K562 (cell line): ENCODE data around the gene MLIP. TPM values are rescaled to one million over a fixed set of nuclear protein-coding genes. Genes with fewer than 3 reads are reported as not detected.

Experiments
- ATAC-seq: fragments of 200-7000 bp; cut with Tn5 transposase; 3 replicates; pipeline ENCODE4 v1.9.1; 2020; ENCODE audit warnings: moderate library complexity
- BruUV-seq: library from RNA; stranded (reverse); fragments of 400-500 nt; replicated peaks from 2 replicates; lab custom pipeline; 2021; lab: Mats Ljungman, UMichigan
- CTCF ChIA-PET: fragments of 300-600 bp; formaldehyde crosslinking; extraction: SDS; loops from one replicate; lab custom pipeline; 2021; ENCODE audit warnings: low intra/inter-chr PET ratio; lab: Yijun Ruan, JAX
- POLR2A ChIA-PET: fragments of 300-600, 350-650 bp; sonication (Branson Sonifier 250); formaldehyde crosslinking; extraction: SDS; loops from one replicate; lab custom pipeline; 2021; ENCODE audit warnings: antibody characterized with exemption, inconsistent platforms; lab: Yijun Ruan, JAX
- DNase-seq, 4 experiments: peaks; one replicate each; pipeline versions ENCODE4 v3.0.0 to v3.0.0-alpha.2; 2011 to 2018; ENCODE audit warnings: low spot score in 3 of 4, mixed read lengths in 3 of 4; ENCODE audit errors: extremely low read depth in 1 of 4
- FAIRE-seq: peaks from 2 replicates; lab custom pipeline; 2011; peaks lifted over from hg19 to GRCh38; lab: Jason Lieb, UNC
- H2AFZ ChIP-seq: 2 replicates; pipeline ENCODE4 v1.6.0; 2011; ENCODE audit warnings: low read depth, low read length, control low read depth, inconsistent platforms
- H3K27ac ChIP-seq: fragments of 200-600 bp; 3 replicates; pipeline ENCODE4 v1.8.0; 2011; ENCODE audit warnings: low read depth, mild to moderate bottlenecking, control low read depth, inconsistent platforms, low read length, moderate library complexity, mixed read lengths; ENCODE audit errors: extremely low read depth
- H3K27me3 ChIP-seq, 2 experiments: fragments of 300-600 bp in 1 of 2; 2 replicates in 1 of 2; 3 replicates in 1 of 2; pipeline versions ENCODE4 v1.6.0 to v1.8.0; 2011; ENCODE audit warnings: inconsistent platforms in 2 of 2, low read length in 2 of 2, mild to moderate bottlenecking in 1 of 2, mixed read lengths in 1 of 2, moderate library complexity in 1 of 2; ENCODE audit not compliant: control insufficient read depth in 2 of 2, insufficient read depth in 2 of 2
- H3K36me3 ChIP-seq: fragments of 300-600 bp; 3 replicates; pipeline ENCODE4 v1.8.0; 2011; ENCODE audit warnings: mild to moderate bottlenecking, low read length, inconsistent platforms; ENCODE audit not compliant: control insufficient read depth, insufficient read depth
- H3K4me1 ChIP-seq, 2 experiments: fragments of 200-600 bp in 1 of 2; replicated peaks in 1 of 2; 2 replicates in 1 of 2; 3 replicates in 1 of 2; pipeline versions ENCODE4 v1.5.1 to v1.8.0; 2011; ENCODE audit warnings: inconsistent platforms in 2 of 2, low read length in 2 of 2, mild to moderate bottlenecking in 1 of 2, mixed read lengths in 1 of 2, moderate library complexity in 1 of 2; ENCODE audit not compliant: control insufficient read depth in 2 of 2, insufficient read depth in 2 of 2
- H3K4me2 ChIP-seq: 2 replicates; pipeline ENCODE4 v1.6.1; 2011; ENCODE audit warnings: low read length, control low read depth, inconsistent platforms, mixed read lengths; ENCODE audit not compliant: insufficient read depth
- H3K4me3 ChIP-seq: fragments of 200-600 bp; sonication (generic), shearing (Covaris generic); 2 replicates; pipeline ENCODE4 v1.5.1; 2016; ENCODE audit warnings: control low read depth, inconsistent platforms
- H3K79me2 ChIP-seq: fragments of 200-600 bp; 3 replicates; pipeline ENCODE4 v1.8.0; 2011; ENCODE audit warnings: low read length, inconsistent platforms; ENCODE audit not compliant: control insufficient read depth, insufficient read depth
- H3K9ac ChIP-seq, 2 experiments: 2 replicates each; pipeline versions ENCODE4 v1.6.0 to v1.6.1; 2011; ENCODE audit warnings: low read depth in 2 of 2, low read length in 2 of 2, control low read depth in 1 of 2, inconsistent platforms in 1 of 2, mild to moderate bottlenecking in 1 of 2, mixed read lengths in 1 of 2; ENCODE audit not compliant: insufficient read depth in 1 of 2
- H3K9me1 ChIP-seq: one replicate; pipeline ENCODE4 v1.6.0; 2011; ENCODE audit warnings: inconsistent platforms, mild to moderate bottlenecking, low read length, moderate library complexity; ENCODE audit not compliant: control insufficient read depth, insufficient read depth
- H3K9me3 ChIP-seq: replicated peaks from 2 replicates; pipeline ENCODE4 v1.5.1; 2011; ENCODE audit warnings: low read depth, low read length, inconsistent platforms; ENCODE audit not compliant: control insufficient read depth, insufficient read depth
- H4K20me1 ChIP-seq: replicated peaks from 2 replicates; pipeline ENCODE4 v1.6.1; 2011; ENCODE audit warnings: low read length, inconsistent platforms, mixed read lengths; ENCODE audit not compliant: control insufficient read depth, insufficient read depth
- ARID4B ChIP-seq: sonication (generic); formaldehyde crosslinking; IDR thresholded peaks from 2 replicates; pipeline ENCODE4 v1.8.0; 2022; ENCODE audit warnings: mild to moderate bottlenecking, missing genetic modification reagents
- CHCHD3 ChIP-seq: fragments of 250-450 bp; sonication (Bioruptor Pico); IDR thresholded peaks from 2 replicates; pipeline ENCODE4 v2.1.2; 2022; ENCODE audit warnings: mild to moderate bottlenecking
- DNMT1 ChIP-seq: fragments of 450-650 bp; IDR thresholded peaks from 2 replicates; pipeline ENCODE4 v1.6.1; 2016; ENCODE audit warnings: antibody characterized with exemption, mild to moderate bottlenecking
- ELK3 ChIP-seq: fragments of 450-650 bp; formaldehyde crosslinking; IDR thresholded peaks from 2 replicates; pipeline ENCODE4 v1.4.0; 2020; ENCODE audit warnings: mild to moderate bottlenecking
- JUND ChIP-seq, 2 experiments: IDR thresholded peaks; 2 replicates in 1 of 2; 3 replicates in 1 of 2; pipeline ENCODE4 v1.6.1; 2011; ENCODE audit warnings: borderline replicate concordance in 2 of 2, low read depth in 2 of 2, low read length in 2 of 2, improper control_type of control experiment in 1 of 2, missing biosample characterization in 1 of 2, missing genetic modification characterization in 1 of 2, missing genetic modification reagents in 1 of 2
- MCM2 ChIP-seq: fragments of 450-650 bp; IDR thresholded peaks from 2 replicates; pipeline ENCODE4 v1.6.1; 2017; ENCODE audit warnings: low read depth, mild to moderate bottlenecking
- PHB2 ChIP-seq: fragments of 450-650 bp; IDR thresholded peaks from 2 replicates; pipeline ENCODE4 v1.6.1; 2017; ENCODE audit warnings: low read depth
- RFX7 ChIP-seq: fragments of 250-450 bp; sonication (Bioruptor Pico); IDR thresholded peaks from 2 replicates; pipeline ENCODE4 v1.5.1; 2021; ENCODE audit warnings: mild to moderate bottlenecking
- SMARCC2 ChIP-seq: fragments of 450-650 bp; IDR thresholded peaks from 2 replicates; pipeline ENCODE4 v1.6.1; 2017; ENCODE audit warnings: antibody characterized with exemption, moderate library complexity, mild to moderate bottlenecking, low read depth
- SRSF3 ChIP-seq: fragments of 200-400 bp; formaldehyde crosslinking; IDR thresholded peaks from 2 replicates; pipeline ENCODE4 v1.6.1; 2016; ENCODE audit warnings: mild to moderate bottlenecking, low read length, moderate library complexity; ENCODE audit not compliant: insufficient read depth
- TBP ChIP-seq: optimal IDR thresholded peaks from 2 replicates; pipeline ENCODE3; 2011; ENCODE audit warnings: low read depth, low read length, improper control_type of control experiment
- ZNF12 ChIP-seq: sonication (generic); formaldehyde crosslinking; IDR thresholded peaks from 2 replicates; pipeline ENCODE4 v1.4.0; 2020; ENCODE audit warnings: mild to moderate bottlenecking, missing genetic modification reagents
- ZNF280A ChIP-seq: fragments of 450-650 bp; IDR thresholded peaks from 2 replicates; pipeline ENCODE4 v1.6.1; 2018; ENCODE audit warnings: mild to moderate bottlenecking, low read depth; ENCODE audit not compliant: partially characterized antibody
- ZNF445 ChIP-seq: fragments of 250-450 bp; sonication (Bioruptor Pico); IDR thresholded peaks from 2 replicates; pipeline ENCODE4 v1.4.0; 2020; ENCODE audit warnings: low read depth, mild to moderate bottlenecking, moderate library complexity
- WGBS: fragments of 100-300 bp; shearing (Covaris generic); methylation state at CpG from one replicate; pipeline ENCODE4 v1.1.6; 2016; ENCODE audit warnings: low coverage, mixed read lengths; ENCODE audit not compliant: insufficient coverage; ENCODE audit errors: missing lambda C conversion rate; 5-methylcytosine and 5-hydroxymethylcytosine counted together
- in situ Hi-C: fragments of 300-500 bp; cut with MboI; formaldehyde crosslinking; loops from 4 replicates; pipeline ENCODE4 v1.15.0; 2018; ENCODE audit warnings: inconsistent platforms, mixed read lengths
- intact Hi-C: fragments of 100-400 bp; cut with micrococcal nuclease; formaldehyde crosslinking; loops from 2 replicates; pipeline ENCODE4 v1.14.2; 2022
- polyA plus RNA-seq, 8 experiments: library from polyadenylated mRNA; depleted of rRNA in 4 of 8; stranded (reverse) in 5 of 8; unstranded in 3 of 8; fragments of >200 nt; fragmentation: Nextera tagmentation in 2 of 8; fragmentation: Illumina TruSeq in 1 of 8; extraction: Ambion mirVana in 2 of 8; extraction: Trizol in 1 of 8; gene quantifications; 2 replicates each; pipeline versions ENCODE4 v1.2.1 to v1.2.3, GENCODE V29; 2011 to 2014; ENCODE audit warnings: inconsistent platforms in 1 of 8, missing spikeins in 1 of 8
- total RNA-seq, 7 experiments: library from RNA; depleted of rRNA in 6 of 7; stranded (reverse); fragments of >200 nt in 6 of 7; fragmentation: Illumina TruSeq in 2 of 7; extraction: Trizol in 2 of 7; gene quantifications; 2 replicates each; pipeline versions ENCODE4 v1.2.1 to v1.2.3, GENCODE V29; 2011 to 2021; ENCODE audit warnings: low replicate concordance in 1 of 7

MLIP gene
- total and polyA plus RNA-seq, 9 of the 15 experiments (the other 6 are each of a cell fraction or from before 2014, with no cell fraction given) = not detected

- no TSS peak for BruUV-seq
- H3K27ac ChIP-seq = no peak overlapping the region
- H2AFZ ChIP-seq = no peak overlapping the region
- no peaks in the 10 kb centered on the region for H3K27me3 ChIP-seq
- H3K9ac ChIP-seq = no peak overlapping the region
- H3K4me3 ChIP-seq = no peak overlapping the region
- WGBS = 0% methylated on average over 4 of the region's 4 CpGs
- in situ Hi-C loops (no loop called here), intact Hi-C loops (no loop called here)
- no peak for ATAC-seq
- H3K9me1 ChIP-seq = no peaks in the 10 kb centered on the region
- no peaks in the 10 kb centered on the region for H3K79me2 ChIP-seq
- POLR2A ChIA-PET = no interaction called here
- no peaks in the 10 kb centered on the region for H3K4me1 ChIP-seq
- no peak overlapping the region for H3K4me2 ChIP-seq
- CTCF ChIA-PET = no interaction called here
- no peak for DNase-seq
- H3K36me3 ChIP-seq = no peaks in the 10 kb centered on the region
- no peaks in the 10 kb centered on the region for H4K20me1 ChIP-seq
- H3K9me3 ChIP-seq = no peaks in the 10 kb centered on the region
- no peak for FAIRE-seq
- TF ChIP-seq DNMT1 (no peak), SRSF3 (no peak), ZNF280A (no peak), ZNF445 (no peak), SMARCC2 (no peak), MCM2 (no peak), PHB2 (no peak), RFX7 (CRISPR knock-in tag) (no peak), ZNF12 (no peak), CHCHD3 (CRISPR knock-in tag) (no peak), JUND (IDR thresholded peaks at IDR 0.05; ENCODE audit: borderline replicate concordance, low read depth, low read length) (no peak), JUND (tag; IDR thresholded peaks at IDR 0.05; ENCODE audit: borderline replicate concordance, low read depth, low read length) (no peak), ARID4B (CRISPR knock-in tag) (no peak), ELK3 (CRISPR knock-in tag) (no peak), TBP (no peak)
Measured at GRCh38 chr6:54264581-54265272, 153.5 kb downstream of the MLIP start.
